DMS153 treated with DMSO at 0.1 percent for 48 hours (cell line): ENCODE results near the gene COPS4.
"Not testable (repeated sequence)": the region's sequence is repeated elsewhere in the genome, so short reads cannot be mapped to it uniquely, and the experiment has no call there.

Experiments used
- DNase-seq: peaks from one replicate; lab custom pipeline; 2025; ENCODE audit not compliant: unreplicated experiment; lab: John Stamatoyannopoulos, UW

Gene COPS4

GRCh38 chr4:83080561-83080960 is 45.6 kb downstream of the COPS4 start:
- no peak for DNase-seq

- DNase-seq = no peak
These were observed 47.8 kb downstream of the COPS4 start for GRCh38 chr4:83082777-83083176.

GRCh38 chr4:83083925-83084475 is 49.0 kb downstream of the COPS4 start:
- no peak for DNase-seq

- not testable (repeated sequence) for DNase-seq
These were observed 50.0 kb downstream of the COPS4 start for GRCh38 chr4:83084956-83085355.

GRCh38 chr4:83089410-83090157 is 54.6 kb downstream of the COPS4 start:
- DNase-seq = no peak

DNA sequence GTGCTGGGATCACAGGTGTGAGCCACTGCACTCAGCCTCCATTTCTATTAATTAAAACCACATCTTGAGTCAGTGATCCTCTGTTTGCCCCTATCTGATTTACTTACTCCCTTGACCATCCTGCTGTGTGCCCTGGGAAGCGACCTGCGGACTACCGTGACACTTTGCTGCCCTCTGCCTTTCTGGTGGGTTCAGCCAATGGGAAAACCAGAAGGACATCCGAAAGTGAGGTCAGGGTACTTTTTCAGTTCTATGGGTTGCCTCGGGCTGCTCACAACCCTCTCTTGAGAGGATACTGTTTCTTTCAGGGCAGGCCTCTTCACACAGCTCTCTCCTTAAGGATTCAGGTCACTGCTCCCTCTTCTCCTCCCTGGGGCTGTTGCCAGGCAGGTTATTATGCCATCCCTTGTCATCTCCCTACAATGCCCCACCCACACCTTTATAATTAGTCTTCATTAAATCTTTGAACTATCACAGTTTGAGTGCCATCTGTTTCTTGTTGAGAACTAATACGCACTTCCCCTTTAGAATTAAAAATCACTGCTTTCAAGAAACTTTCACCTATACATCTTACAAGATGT is 58.2 kb downstream of the COPS4 start:
- DNase-seq = no peak

DNA sequence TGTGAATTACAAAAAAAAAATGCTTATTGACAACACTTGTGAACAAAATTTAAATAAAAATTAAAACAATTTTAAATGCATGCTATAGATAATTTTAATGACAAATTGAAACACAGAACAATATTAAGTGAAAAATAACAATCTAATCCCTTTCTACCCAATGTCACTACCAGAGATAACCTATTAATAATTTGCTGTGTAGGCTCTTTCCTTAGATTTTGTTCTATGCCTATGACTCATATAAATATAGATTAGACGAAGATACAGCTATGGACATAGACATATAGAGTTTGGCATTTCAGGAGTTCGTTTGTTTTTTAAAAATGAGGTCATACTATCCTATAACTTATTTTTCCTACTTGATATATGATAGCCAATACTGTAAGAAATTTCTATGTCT is 61.4 kb downstream of the COPS4 start:
- no peak for DNase-seq

DNA sequence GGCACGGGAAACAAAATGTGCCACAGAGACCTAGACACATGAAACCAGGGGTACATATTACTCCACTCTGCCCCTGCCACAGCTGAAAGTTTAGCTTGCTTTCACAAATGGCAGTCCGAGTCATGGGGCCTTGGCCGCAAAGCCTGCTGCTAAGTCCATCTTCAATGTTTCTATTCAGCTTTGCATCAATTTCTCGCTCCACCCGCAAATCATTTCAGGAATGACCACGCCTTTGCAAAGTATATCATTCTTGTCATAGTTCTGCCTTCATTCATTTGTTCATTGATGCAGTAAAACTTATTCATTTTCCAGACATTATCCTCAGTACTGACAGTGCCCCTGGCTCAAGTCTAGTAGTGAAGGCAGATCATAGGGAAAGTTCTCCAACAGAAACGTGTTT is 70.0 kb downstream of the COPS4 start:
- DNase-seq = no peak

GRCh38 chr4:83107631-83108030 is 72.6 kb downstream of the COPS4 start:
- DNase-seq = no peak

- no peak for DNase-seq
These were observed 73.3 kb downstream of the COPS4 start for GRCh38 chr4:83108101-83108861.

DNA sequence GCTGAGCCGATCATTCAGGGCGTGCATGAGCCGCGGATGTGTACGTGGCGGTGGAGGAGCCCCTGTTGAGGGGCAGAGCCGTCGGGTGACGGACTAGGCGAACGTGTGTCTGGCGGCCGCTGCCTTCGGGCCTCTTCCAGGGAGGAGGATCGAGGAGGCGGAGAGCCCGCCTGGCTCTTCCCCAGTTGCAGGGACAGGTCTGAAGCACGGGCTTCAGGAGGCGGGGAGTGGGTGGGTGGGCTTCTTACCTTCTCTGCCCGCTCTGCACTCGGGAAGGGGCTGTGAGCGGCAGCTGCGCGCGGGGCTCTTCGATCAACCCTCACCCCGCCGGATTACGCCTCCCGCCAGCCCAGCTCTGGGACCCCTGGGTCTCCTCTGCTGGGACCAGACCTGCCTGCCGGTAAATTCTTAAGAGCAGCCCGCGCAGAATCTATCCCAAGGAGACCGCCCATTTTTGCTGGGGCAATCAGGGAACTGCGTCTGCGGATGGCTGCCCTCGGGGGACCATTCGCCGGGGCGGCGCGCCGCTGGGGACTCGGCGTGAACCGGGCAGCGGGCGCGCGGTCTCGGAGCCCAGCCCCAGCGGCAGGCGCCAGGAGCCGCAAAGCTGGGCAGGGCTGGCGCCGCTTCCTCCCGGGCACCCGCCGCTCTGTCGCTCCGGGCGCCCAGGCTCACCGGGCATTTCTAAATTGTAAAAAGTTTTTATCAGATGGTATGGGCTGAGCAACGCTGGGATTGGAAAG is 74.7 kb downstream of the COPS4 start:
- DNase-seq = peak; percentile 57

GRCh38 chr4:83110223-83110945 is 75.4 kb downstream of the COPS4 start:
- DNase-seq = peak; percentile 90

DNA sequence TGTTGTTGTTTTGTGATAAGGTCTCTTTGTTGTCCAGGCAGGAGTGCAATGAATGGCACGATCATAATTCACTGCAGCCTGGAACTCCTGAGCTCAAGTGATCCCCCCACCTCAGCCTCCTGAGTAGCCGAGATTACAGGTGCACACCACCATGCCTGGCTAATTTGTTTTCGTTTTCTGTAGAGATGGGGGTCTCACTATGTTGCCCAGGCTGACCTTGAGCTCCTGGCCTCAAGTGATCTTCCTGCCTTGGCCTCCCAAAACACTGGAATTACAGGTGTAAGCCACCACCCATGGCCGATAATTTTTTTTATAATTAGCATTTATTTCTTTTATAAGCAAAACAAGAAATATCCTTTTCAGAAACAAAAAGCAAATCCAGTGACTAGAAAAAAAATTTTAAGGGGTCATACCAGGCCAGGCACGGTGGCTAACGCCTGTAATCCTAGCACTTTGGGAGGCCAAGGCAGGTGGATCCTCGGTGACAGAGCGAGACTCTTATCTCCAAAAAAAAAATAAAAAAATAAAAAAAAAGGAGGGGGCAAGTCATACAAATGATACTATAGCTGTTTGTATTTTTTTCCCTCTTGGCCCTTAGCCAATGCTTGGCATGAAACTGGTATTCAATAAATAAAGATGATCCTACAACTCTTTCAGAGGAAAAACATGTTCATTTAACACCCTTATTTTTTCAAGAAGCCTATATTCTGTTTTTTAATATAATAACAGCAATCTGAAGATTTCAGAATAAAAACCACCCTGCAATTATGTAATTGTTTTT is 76.2 kb downstream of the COPS4 start:
- peak; percentile 6 for DNase-seq

- DNase-seq = not testable (repeated sequence)
These were observed 76.8 kb downstream of the COPS4 start for GRCh38 chr4:83111751-83112141.

DNA sequence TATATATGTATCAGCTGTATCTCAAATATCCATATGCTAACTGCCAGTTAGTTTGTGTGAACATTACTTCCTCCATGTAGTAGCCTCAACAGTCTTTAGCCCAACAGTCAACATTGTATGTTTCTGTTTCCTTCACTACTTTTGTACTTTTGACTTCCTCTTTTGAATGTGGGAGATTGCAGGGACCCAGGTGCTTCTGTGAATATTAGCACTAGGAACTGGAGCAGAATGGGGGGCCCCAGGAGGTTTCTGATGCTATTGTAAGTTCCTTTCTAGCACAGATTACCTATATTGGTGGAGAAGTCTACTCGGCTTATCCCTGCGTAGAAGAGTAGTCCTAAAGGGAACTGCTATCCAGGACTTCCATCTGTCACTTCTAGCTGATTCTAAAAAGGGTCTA is 77.2 kb downstream of the COPS4 start:
- DNase-seq = peak; percentile 48

- DNase-seq = peak; percentile 48
These were observed 77.9 kb downstream of the COPS4 start for GRCh38 chr4:83112678-83113428.

- DNase-seq = peak; percentile 27
These were observed 78.4 kb downstream of the COPS4 start for GRCh38 chr4:83113429-83113786.

GRCh38 chr4:83114576-83114975 is 79.6 kb downstream of the COPS4 start, which contains the start of gene PLAC8:
Gene PLAC8, minus strand, starts transcription at chr4:83114729. Its CDS starts 6,808 bp downstream, at chr4:83107921.
- peak; percentile 61 for DNase-seq

DNA sequence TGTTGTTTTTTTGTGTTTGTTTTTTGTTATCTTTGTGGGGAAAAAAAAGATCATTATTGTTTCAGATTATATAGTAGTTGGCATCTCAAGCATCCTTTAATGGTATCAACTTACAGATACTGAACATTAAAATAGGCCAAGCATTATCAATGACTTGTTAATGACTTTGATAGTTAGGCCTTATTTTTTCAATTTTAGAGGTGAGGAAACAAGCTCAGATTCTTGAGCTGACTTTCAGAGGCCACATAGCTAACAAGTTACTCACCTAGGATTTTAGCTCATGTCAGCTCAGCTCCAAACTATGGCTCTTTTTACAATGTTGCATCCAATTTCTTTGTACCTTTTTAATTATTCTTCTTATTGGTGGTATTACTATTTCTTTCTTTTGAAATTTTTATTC is 80.0 kb downstream of the COPS4 start:
- no peak for DNase-seq
